ENCODE measurements around the gene DAAM2.

The DAAM2 gene

DNA sequence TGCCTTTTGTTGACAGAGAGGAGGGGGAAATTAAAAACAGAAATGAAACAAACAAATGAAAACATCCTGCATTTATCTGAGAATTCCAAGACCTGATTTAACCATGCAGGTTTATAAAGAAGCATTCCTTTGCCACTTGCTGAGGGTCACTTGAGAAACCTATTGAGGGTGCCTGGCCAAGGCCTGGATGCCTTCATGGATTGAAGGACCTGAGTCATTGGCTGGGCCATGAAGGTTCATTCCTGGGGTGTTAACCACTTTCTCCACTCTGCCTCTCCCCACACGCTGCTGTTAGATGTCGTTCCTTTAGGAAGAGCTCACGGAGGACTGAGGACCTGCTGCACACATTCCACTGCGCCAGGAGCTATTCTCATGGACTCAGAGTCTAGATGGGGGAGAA is 49.7 kb downstream of the DAAM2 start:
- Histone ChIP-seq H3K27me3 (ENCODE audit: control insufficient read depth, insufficient read depth, low read length) (no peaks in the 10 kb centered on the region), H3K36me3 (ENCODE audit: control insufficient read depth, insufficient read depth, low read length) (no peaks in the 10 kb centered on the region), H3K27ac (ENCODE audit: low read depth, low read length) (no peak overlapping the region), H3K4me1 (ENCODE audit: control insufficient read depth, insufficient read depth, low read length) (peaks cover 3% of the 10 kb centered on the region), H3K9ac (ENCODE audit: low read length) (no peak overlapping the region), H3K4me3 (ENCODE audit: low read length) (no peak overlapping the region)

DNA sequence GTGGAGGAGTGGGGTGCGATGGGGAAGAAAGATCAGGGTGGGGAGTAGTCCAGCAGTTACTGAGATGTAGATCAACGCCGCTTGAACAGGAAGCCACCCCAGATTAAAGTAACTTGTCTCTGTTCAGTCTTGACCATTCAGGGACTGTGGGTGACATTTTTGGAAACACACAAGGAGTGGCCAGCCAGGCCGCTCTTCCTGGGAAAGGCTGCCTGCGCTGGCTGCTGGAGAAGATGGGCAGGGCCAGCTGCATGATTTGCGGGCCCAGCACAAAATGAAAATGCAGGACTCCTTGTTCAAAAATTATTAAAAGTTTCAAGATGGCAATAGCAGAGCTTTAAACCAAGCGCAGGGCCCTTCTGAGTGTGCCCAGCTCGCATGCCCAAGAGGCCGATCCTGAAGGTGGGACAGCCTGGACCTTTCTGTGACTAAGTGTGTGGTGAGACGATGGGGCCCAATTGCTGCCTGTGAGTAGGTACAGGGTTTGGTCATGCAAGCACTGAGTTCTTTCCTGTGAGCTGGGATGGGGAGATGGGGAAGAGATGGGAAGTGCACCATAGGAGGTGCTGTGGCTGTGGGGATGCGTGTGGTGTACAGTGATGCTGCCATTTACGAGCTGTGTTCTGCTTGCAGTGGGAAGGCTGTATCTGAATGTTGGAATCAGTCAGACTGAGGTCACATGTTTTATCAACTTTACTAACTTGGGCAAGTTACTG is 51.3 kb downstream of the DAAM2 start:
- H3K36me3 ChIP-seq (ENCODE audit: control insufficient read depth, insufficient read depth, low read length), result no peaks in the 10 kb centered on the region
- no peak overlapping the region for H3K27ac ChIP-seq (ENCODE audit: low read depth, low read length)
- no peak overlapping the region for H3K4me3 ChIP-seq (ENCODE audit: low read length)
- peaks cover 5% of the 10 kb centered on the region for H3K4me1 ChIP-seq (ENCODE audit: control insufficient read depth, insufficient read depth, low read length)
- H3K9ac ChIP-seq (ENCODE audit: low read length), result no peak overlapping the region
- H3K27me3 ChIP-seq (ENCODE audit: control insufficient read depth, insufficient read depth, low read length), result no peaks in the 10 kb centered on the region

DNA sequence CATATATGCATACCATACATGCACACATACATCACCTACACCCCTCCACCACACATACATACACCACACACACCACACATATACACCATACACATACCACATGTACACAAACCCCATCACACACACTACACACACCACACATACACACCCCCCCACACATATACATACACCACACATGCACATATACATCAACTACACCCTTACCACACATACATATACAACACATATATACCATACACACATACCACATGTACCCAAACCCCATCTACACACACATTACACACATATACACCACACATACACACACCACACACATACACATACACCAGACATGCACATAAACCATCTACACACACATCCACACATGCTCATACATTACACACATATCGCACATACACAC is 52.7 kb downstream of the DAAM2 start:
- Histone ChIP-seq H3K36me3 (ENCODE audit: control insufficient read depth, insufficient read depth, low read length) (no peaks in the 10 kb centered on the region), H3K27me3 (ENCODE audit: control insufficient read depth, insufficient read depth, low read length) (no peaks in the 10 kb centered on the region), H3K27ac (ENCODE audit: low read depth, low read length) (no peak overlapping the region), H3K4me3 (ENCODE audit: low read length) (no peak overlapping the region), H3K9ac (ENCODE audit: low read length) (no peak overlapping the region), H3K4me1 (ENCODE audit: control insufficient read depth, insufficient read depth, low read length) (peaks cover 5% of the 10 kb centered on the region)

DNA sequence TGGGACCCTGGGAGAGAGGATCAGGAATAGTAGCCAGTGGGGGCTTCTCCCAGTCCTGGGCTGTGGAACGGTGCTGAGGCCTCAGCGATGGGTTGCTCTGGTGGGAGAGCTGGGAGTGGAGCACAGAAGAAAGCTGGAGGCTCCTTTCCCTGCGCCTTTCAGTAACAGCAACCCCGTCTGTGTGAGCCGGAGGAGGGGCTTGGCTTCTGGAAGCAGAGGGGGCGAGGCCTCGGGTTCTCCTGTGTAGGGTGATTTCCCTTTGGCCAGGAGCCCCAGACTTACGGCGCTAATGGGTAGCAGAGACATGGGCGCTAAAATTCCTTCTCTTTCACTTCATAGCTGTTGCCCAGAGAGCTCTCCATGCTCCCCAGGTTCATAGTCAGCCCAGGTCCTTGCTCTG is 55.0 kb downstream of the DAAM2 start:
- Histone ChIP-seq H3K36me3 (ENCODE audit: control insufficient read depth, insufficient read depth, low read length) (no peaks in the 10 kb centered on the region), H3K4me1 (ENCODE audit: control insufficient read depth, insufficient read depth, low read length) (peaks cover 5% of the 10 kb centered on the region), H3K27ac (ENCODE audit: low read depth, low read length) (no peak overlapping the region), H3K4me3 (ENCODE audit: low read length) (no peak overlapping the region), H3K9ac (ENCODE audit: low read length) (no peak overlapping the region), H3K27me3 (ENCODE audit: control insufficient read depth, insufficient read depth, low read length) (no peaks in the 10 kb centered on the region)

DNA sequence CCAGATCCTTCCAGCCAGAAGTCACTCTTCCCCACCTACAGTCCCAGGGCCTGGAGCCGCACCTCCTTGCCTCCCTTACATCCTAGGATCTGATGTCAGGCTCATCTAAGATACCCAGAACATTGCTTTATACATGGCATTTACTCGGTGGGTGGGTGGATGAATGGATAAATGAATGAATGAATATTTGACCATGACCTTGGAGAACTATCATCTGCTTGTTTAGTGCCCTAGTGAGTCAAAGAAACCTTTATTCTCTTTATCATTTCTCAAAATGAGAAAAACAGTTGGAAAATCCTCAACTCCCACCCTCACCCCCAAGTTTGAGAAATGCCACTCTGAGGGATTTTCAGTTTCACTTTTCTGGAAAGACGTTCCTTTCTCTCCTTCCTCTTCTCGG is 56.0 kb downstream of the DAAM2 start:
- Histone ChIP-seq H3K36me3 (ENCODE audit: control insufficient read depth, insufficient read depth, low read length) (no peaks in the 10 kb centered on the region), H3K4me3 (ENCODE audit: low read length) (no peak overlapping the region), H3K9ac (ENCODE audit: low read length) (no peak overlapping the region), H3K27ac (ENCODE audit: low read depth, low read length) (no peak overlapping the region), H3K27me3 (ENCODE audit: control insufficient read depth, insufficient read depth, low read length) (no peaks in the 10 kb centered on the region), H3K4me1 (ENCODE audit: control insufficient read depth, insufficient read depth, low read length) (peaks cover 5% of the 10 kb centered on the region)

DNA sequence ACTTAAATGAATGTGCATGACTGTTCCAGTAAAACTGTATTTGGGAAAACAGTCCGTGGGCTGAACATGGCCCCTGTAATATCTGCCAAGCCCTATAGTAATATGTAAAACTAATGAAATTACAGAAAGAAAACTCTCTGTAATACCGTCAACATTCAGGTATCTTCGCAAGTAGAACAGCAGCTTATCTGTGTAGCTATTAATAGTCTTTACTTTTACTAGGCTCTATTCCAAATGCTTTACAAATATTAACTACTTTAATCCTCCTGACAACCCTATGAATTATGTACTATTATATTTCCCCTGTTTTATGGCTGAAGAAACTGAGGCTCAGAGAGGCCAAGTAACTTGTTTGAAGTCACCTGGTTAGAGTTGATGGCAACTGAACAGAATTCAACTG is 57.1 kb downstream of the DAAM2 start:
- Histone ChIP-seq H3K36me3 (ENCODE audit: control insufficient read depth, insufficient read depth, low read length) (no peaks in the 10 kb centered on the region), H3K4me1 (ENCODE audit: control insufficient read depth, insufficient read depth, low read length) (peaks cover 5% of the 10 kb centered on the region), H3K27ac (ENCODE audit: low read depth, low read length) (no peak overlapping the region), H3K4me3 (ENCODE audit: low read length) (no peak overlapping the region), H3K27me3 (ENCODE audit: control insufficient read depth, insufficient read depth, low read length) (no peaks in the 10 kb centered on the region), H3K9ac (ENCODE audit: low read length) (no peak overlapping the region)

DNA sequence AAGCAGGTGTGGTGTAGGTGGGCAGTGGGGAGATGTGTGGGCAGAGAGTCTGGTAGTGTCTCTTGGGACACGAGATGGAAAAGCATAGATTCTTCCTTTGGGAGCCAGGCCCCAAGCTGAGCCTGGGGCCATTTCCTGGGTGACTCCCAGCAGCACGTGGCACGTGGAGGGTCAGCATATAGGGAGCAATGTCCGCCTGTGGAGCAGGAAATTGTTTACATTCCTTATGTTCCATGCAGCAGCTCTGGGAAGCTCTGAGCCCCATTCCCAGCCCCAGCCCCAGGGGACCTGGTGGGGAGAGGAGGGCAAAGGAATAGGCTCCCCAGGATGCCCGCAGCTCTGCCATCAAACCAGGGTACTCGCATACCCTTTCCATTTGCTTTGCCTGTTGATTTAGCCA is 57.6 kb downstream of the DAAM2 start:
- Histone ChIP-seq H3K27me3 (ENCODE audit: control insufficient read depth, insufficient read depth, low read length) (no peaks in the 10 kb centered on the region), H3K4me3 (ENCODE audit: low read length) (no peak overlapping the region), H3K27ac (ENCODE audit: low read depth, low read length) (no peak overlapping the region), H3K9ac (ENCODE audit: low read length) (no peak overlapping the region), H3K36me3 (ENCODE audit: control insufficient read depth, insufficient read depth, low read length) (no peaks in the 10 kb centered on the region), H3K4me1 (ENCODE audit: control insufficient read depth, insufficient read depth, low read length) (peaks cover 5% of the 10 kb centered on the region)

DNA sequence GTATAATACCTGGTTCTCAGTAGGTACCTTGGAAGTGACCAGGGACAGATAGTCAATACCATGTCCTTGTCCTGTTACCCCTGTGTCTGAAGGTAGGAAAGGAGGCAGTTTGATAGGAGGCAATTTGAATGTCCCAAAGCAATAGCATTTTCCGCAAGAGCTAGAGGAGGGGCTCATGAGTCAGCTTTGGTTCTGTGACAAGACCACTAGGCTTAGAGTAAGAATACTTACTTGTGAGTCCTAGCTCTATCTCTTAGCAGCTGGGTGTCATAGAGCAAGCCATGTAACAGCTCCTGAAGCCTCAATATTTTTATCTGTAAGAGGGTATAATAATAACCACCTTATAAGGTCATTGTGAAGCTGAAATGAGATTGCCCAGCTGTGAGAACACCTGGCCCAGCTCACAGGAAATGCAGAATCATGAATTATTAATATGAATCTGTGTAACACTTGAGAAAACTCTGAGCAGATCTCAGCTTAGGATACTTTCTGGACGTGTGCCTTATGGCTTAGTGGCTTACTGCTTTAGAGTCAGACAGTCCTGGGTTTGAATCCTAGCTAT is 58.6 kb downstream of the DAAM2 start:
- Histone ChIP-seq H3K27me3 (ENCODE audit: control insufficient read depth, insufficient read depth, low read length) (no peaks in the 10 kb centered on the region), H3K9ac (ENCODE audit: low read length) (no peak overlapping the region), H3K4me1 (ENCODE audit: control insufficient read depth, insufficient read depth, low read length) (peaks cover 5% of the 10 kb centered on the region), H3K27ac (ENCODE audit: low read depth, low read length) (no peak overlapping the region), H3K36me3 (ENCODE audit: control insufficient read depth, insufficient read depth, low read length) (no peaks in the 10 kb centered on the region), H3K4me3 (ENCODE audit: low read length) (no peak overlapping the region)

DNA sequence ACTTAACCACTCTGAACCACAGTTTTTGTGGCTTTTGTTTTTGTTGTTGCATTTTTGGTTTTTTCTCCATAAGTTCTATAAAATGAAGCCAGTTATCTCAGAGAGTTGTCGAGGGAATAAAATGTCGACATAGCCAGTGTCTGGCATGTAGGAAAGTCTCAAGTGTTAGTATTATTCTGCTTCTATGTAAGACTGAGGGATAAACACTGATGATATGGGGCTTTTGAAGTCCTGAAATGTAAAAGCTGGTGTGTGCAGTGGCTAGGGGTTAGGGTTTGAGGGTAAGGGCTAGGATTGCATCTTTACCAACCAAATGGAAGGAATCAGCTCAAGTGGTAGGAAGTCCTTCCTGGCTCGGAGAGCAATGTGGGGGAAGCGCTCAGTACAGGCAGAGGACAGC is 59.2 kb downstream of the DAAM2 start:
- H3K27me3 ChIP-seq (ENCODE audit: control insufficient read depth, insufficient read depth, low read length), result no peaks in the 10 kb centered on the region
- no peak overlapping the region for H3K4me3 ChIP-seq (ENCODE audit: low read length)
- no peak overlapping the region for H3K9ac ChIP-seq (ENCODE audit: low read length)
- no peak overlapping the region for H3K27ac ChIP-seq (ENCODE audit: low read depth, low read length)
- peaks cover 5% of the 10 kb centered on the region for H3K4me1 ChIP-seq (ENCODE audit: control insufficient read depth, insufficient read depth, low read length)
- H3K36me3 ChIP-seq (ENCODE audit: control insufficient read depth, insufficient read depth, low read length), result no peaks in the 10 kb centered on the region

DNA sequence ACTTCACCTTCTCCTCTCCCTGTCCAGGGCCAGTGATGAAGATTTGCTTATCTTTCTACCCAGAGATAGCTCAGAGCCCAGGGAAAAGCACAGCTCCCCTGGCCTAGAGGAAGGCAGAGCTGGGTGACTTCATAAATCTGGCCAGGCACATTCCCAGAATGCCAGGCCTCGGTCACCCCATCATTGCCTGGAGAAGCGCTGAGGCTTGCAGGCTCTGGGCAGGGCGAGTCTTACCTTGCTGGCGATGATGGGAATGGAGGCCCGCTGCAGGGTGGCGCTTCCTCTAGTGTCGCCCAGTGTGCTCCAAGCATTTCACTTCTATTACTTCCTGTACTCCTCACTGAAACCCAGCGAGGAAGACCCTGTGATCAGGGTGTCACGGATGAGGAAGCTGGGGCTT is 60.1 kb downstream of the DAAM2 start:
- Histone ChIP-seq H3K27ac (ENCODE audit: low read depth, low read length) (no peak overlapping the region), H3K27me3 (ENCODE audit: control insufficient read depth, insufficient read depth, low read length) (no peaks in the 10 kb centered on the region), H3K4me3 (ENCODE audit: low read length) (no peak overlapping the region), H3K9ac (ENCODE audit: low read length) (no peak overlapping the region), H3K36me3 (ENCODE audit: control insufficient read depth, insufficient read depth, low read length) (peaks cover 4% of the 10 kb centered on the region), H3K4me1 (ENCODE audit: control insufficient read depth, insufficient read depth, low read length) (no peaks in the 10 kb centered on the region)

DNA sequence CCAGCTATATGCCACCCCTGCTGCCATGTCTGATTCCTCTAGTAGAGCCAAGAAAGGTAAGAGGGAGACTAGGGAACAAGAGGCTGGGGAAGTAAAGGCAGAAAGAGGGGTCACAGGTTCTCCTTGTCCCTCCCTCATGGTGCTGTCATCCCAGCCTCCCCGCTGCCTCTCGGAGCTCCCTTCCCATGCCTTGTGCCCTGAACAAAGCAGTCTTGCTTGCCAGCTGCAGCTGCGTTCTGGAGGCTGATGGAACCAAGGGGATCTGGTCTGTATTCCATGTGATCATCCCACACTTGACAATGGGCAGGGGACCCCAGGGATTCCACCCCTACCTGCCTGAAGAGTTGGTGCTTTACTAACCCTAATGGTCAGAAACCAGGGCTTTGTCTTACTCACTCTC is 61.4 kb downstream of the DAAM2 start:
- H3K9ac ChIP-seq (ENCODE audit: low read length), result no peak overlapping the region
- no peaks in the 10 kb centered on the region for H3K27me3 ChIP-seq (ENCODE audit: control insufficient read depth, insufficient read depth, low read length)
- H3K36me3 ChIP-seq (ENCODE audit: control insufficient read depth, insufficient read depth, low read length), result peaks cover 4% of the 10 kb centered on the region
- H3K4me1 ChIP-seq (ENCODE audit: control insufficient read depth, insufficient read depth, low read length), result no peaks in the 10 kb centered on the region
- no peak overlapping the region for H3K27ac ChIP-seq (ENCODE audit: low read depth, low read length)
- no peak overlapping the region for H3K4me3 ChIP-seq (ENCODE audit: low read length)

DNA sequence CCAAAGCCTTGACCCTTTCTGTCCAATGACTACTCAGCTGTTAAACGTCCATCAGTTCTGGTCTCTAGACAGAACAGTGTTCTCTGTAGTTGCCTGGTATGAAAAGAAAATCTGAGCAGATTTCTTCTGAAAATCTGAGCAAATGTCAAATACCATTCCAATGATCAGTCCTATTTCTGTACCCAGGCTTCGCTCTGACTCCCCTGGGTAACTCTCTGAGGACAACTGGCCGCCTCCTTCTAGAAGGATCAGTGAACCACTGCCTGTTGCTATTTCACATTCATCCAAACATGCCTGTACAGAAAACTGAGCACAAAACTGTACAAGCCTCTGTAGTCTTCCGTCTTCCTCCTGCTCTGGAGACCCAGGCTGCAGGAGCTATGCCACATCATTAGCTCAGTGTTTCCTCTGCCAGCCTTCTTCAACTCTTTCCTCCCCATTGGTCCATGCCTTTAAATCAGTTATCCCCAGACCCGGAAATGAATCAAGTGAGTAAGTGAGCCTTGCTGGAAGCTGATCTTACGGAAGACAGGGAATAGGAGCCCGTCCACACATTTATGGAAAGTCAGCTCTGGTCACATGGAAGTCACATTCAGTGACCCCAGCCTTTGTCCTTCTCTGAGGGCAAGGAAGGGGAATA is 63.3 kb downstream of the DAAM2 start:
- no peak overlapping the region for H3K27ac ChIP-seq (ENCODE audit: low read depth, low read length)
- peaks cover 4% of the 10 kb centered on the region for H3K36me3 ChIP-seq (ENCODE audit: control insufficient read depth, insufficient read depth, low read length)
- H3K9ac ChIP-seq (ENCODE audit: low read length), result no peak overlapping the region
- H3K4me3 ChIP-seq (ENCODE audit: low read length), result no peak overlapping the region
- no peaks in the 10 kb centered on the region for H3K4me1 ChIP-seq (ENCODE audit: control insufficient read depth, insufficient read depth, low read length)
- H3K27me3 ChIP-seq (ENCODE audit: control insufficient read depth, insufficient read depth, low read length), result no peaks in the 10 kb centered on the region

DNA sequence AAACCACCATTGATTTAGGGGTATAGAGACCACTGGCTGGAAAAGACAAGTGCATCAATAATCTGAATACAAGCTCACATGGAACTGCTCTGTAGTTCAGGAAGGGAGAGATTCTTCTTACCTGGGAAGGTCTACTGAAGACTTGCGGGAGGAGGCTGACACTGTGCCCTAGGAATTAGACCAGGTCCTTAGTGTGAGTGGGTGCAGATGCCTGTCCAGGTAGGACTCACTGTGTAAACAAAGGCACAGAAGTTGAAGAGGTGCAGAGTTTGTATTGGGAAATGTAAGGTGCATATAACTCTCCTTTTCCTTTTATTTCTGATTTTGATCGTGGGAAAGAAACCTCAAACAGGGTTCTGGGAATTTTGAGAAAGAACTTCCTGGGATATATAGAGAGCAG is 66.8 kb downstream of the DAAM2 start:
- Histone ChIP-seq H3K27ac (ENCODE audit: low read depth, low read length) (no peak overlapping the region), H3K36me3 (ENCODE audit: control insufficient read depth, insufficient read depth, low read length) (peaks cover 4% of the 10 kb centered on the region)

More for the DNA sequence above, 66.8 kb downstream of the DAAM2 start:
- no peaks in the 10 kb centered on the region for H3K27me3 ChIP-seq (ENCODE audit: control insufficient read depth, insufficient read depth, low read length)
- H3K9ac ChIP-seq (ENCODE audit: low read length), result no peak overlapping the region
- H3K4me3 ChIP-seq (ENCODE audit: low read length), result no peak overlapping the region
- H3K4me1 ChIP-seq (ENCODE audit: control insufficient read depth, insufficient read depth, low read length), result no peaks in the 10 kb centered on the region

All from rectal smooth muscle tissue (tissue), 1 donor.